H1 (cell line): ENCODE measurements around the gene CEP250. TPM values are rescaled to one million over a fixed set of nuclear protein-coding genes. Genes with fewer than 3 reads are reported as not detected.

Experiments
- CHD1 ChIP-seq: IDR thresholded peaks from 2 replicates; pipeline ENCODE4 v1.6.1; 2012; ENCODE audit warnings: low read depth, low read length, improper control_type of control experiment
- CTCF ChIP-seq, 3 experiments: IDR thresholded peaks; 1 replicate in 2 of 3; 2 replicates in 1 of 3; pipeline versions ENCODE4 v1.5.1 to v1.6.1; 2011; ENCODE audit warnings: low read length in 3 of 3, mild to moderate bottlenecking in 3 of 3, inconsistent platforms in 2 of 3, low read depth in 1 of 3, moderate library complexity in 1 of 3; ENCODE audit not compliant: insufficient read depth in 1 of 3; ENCODE audit errors: control extremely low read depth in 1 of 3
- HDAC6 ChIP-seq: IDR thresholded peaks from one replicate; pipeline ENCODE4 v1.7.1; 2012; ENCODE audit warnings: low read depth, mild to moderate bottlenecking, inconsistent platforms, low read length, moderate library complexity
- KDM5A ChIP-seq: fragments of 200-600 bp; IDR thresholded peaks from 2 replicates; pipeline ENCODE4 v1.7.1; 2012; ENCODE audit warnings: mild to moderate bottlenecking, low read length, inconsistent platforms, mixed read lengths
- MAFK ChIP-seq: IDR thresholded peaks from 2 replicates; pipeline ENCODE4 v1.6.1; 2012; ENCODE audit warnings: low read depth, mild to moderate bottlenecking, improper control_type of control experiment, low read length
- NANOG ChIP-seq: IDR thresholded peaks from 2 replicates; pipeline ENCODE4 v1.6.1; 2011; ENCODE audit warnings: low read length, low read depth, mild to moderate bottlenecking, inconsistent platforms; ENCODE audit not compliant: insufficient read depth, poor library complexity, severe bottlenecking
- POLR2A ChIP-seq, 2 experiments: IDR thresholded peaks; 1 replicate in 1 of 2; 2 replicates in 1 of 2; pipeline ENCODE4 v1.6.1; 2011; ENCODE audit warnings: low read depth in 2 of 2, low read length in 2 of 2, mild to moderate bottlenecking in 2 of 2; ENCODE audit errors: control extremely low read depth in 1 of 2
- POLR2AphosphoS5 ChIP-seq: IDR thresholded peaks from 2 replicates; pipeline ENCODE4 v1.6.1; 2011; ENCODE audit warnings: low read depth, low read length
- SIN3A ChIP-seq, 2 experiments: IDR thresholded peaks in 1 of 2; conservative IDR thresholded peaks in 1 of 2; 2 replicates each; pipeline ENCODE4 v1.6.1; 2011 to 2012; ENCODE audit warnings: low read length in 2 of 2, improper control_type of control experiment in 1 of 2, low read depth in 1 of 2, mild to moderate bottlenecking in 1 of 2
- SIX5 ChIP-seq: IDR thresholded peaks from 2 replicates; pipeline ENCODE4 v1.6.1; 2011; ENCODE audit warnings: mild to moderate bottlenecking, low read depth, low read length
- SUZ12 ChIP-seq: fragments of 200-600 bp; sonication (generic); IDR thresholded peaks from 2 replicates; pipeline ENCODE4 v1.6.1; 2012; ENCODE audit warnings: mild to moderate bottlenecking, inconsistent platforms, low read length, moderate library complexity, mixed read lengths
- ZNF274 ChIP-seq: IDR thresholded peaks from 2 replicates; pipeline ENCODE4 v1.7.0; 2012; ENCODE audit warnings: low read length, borderline replicate concordance; ENCODE audit errors: extremely low read depth
- polyA plus RNA-seq, 7 experiments: library from polyadenylated mRNA; depleted of rRNA in 3 of 7; stranded (reverse) in 5 of 7; unstranded in 2 of 7; fragments of >200 nt in 5 of 7; fragments of 200-250 nt in 2 of 7; gene quantifications; 1 replicate in 5 of 7; 2 replicates in 1 of 7; 4 replicates in 1 of 7; pipeline versions ENCODE4 v1.2.1 to v1.2.3, GENCODE V29; 2011 to 2013; ENCODE audit warnings: missing spikeins in 2 of 7, mixed read lengths in 2 of 7
- total RNA-seq: library from RNA; stranded (reverse); fragmentation: NEBNext Ultra II Directional; extraction: Animal tissue kit (Norgen Biotek cat#: 25700); gene quantifications from 2 replicates; pipeline ENCODE4 v1.2.1, GENCODE V29; 2021
- TF ChIP-seq, protein P1 (sequence below): IDR thresholded peaks from 2 replicates; pipeline ENCODE4 v1.6.1; 2012; ENCODE audit warnings: inconsistent platforms
- TF ChIP-seq, protein P2 (sequence below): IDR thresholded peaks from 2 replicates; pipeline ENCODE4 v1.6.1; 2012; ENCODE audit warnings: low read length, inconsistent platforms

CEP250 gene
- total and polyA plus RNA-seq, 2 of the 8 experiments (the other 6 are each of a cell fraction or from before 2014, with no cell fraction given): 2.6 to 33.7 TPM

DNA sequence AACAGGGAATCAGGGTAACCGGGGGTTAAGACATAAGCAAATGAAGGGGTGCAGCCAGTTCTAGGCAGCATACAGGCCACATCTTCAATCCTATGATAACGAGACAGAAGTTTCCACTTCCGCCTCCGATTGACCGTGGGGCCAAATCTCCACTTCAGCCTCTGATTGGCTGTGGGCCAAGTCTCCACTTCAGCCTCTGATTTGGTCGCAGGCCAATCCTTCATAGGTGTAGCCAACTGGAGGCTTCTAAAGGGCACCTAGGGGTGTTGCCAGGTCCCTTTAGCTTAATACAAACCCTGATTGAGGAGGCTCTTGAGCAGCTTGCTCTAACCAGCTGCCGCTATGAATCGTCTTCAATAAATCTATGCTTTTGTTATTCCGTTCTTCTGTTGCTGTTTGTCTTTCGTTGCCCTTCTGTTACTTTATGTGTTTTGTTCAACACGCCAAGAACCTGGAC, 84.4 kb downstream of the CEP250 start (continued):
- TF ChIP-seq POLR2AphosphoS5 (peak; percentile 57; the same call in 1 of the 2 replicates), MAFK (no peak), SIX5 (no peak), NANOG (no peak), CHD1 (no peak), SUZ12 (no peak), HDAC6 (no peak), ZNF274 (no peak), SIN3A (conservative IDR thresholded peaks at IDR 0.05 in 1 of 2, IDR thresholded peaks at IDR 0.05 in 1 of 2; ENCODE audit: low read depth in 1 of 2, low read length in 2 of 2) (no peak; a peak in 1 of 4 replicates), KDM5A (no peak), CTCF (IDR thresholded peaks at IDR 0.05; ENCODE audit: control extremely low read depth in 1 of 3, insufficient read depth in 1 of 3, low read depth in 1 of 3, low read length in 3 of 3) (no peak), POLR2A (IDR thresholded peaks at IDR 0.05; ENCODE audit: control extremely low read depth in 1 of 2, low read depth in 2 of 2, low read length in 2 of 2) (peak in 1 of 2 experiments; percentile 74; a peak in 2 of 3 replicates)
- TF ChIP-seq, protein P1, sequence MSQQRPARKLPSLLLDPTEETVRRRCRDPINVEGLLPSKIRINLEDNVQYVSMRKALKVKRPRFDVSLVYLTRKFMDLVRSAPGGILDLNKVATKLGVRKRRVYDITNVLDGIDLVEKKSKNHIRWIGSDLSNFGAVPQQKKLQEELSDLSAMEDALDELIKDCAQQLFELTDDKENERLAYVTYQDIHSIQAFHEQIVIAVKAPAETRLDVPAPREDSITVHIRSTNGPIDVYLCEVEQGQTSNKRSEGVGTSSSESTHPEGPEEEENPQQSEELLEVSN: no peak
- TF ChIP-seq, protein P2, sequence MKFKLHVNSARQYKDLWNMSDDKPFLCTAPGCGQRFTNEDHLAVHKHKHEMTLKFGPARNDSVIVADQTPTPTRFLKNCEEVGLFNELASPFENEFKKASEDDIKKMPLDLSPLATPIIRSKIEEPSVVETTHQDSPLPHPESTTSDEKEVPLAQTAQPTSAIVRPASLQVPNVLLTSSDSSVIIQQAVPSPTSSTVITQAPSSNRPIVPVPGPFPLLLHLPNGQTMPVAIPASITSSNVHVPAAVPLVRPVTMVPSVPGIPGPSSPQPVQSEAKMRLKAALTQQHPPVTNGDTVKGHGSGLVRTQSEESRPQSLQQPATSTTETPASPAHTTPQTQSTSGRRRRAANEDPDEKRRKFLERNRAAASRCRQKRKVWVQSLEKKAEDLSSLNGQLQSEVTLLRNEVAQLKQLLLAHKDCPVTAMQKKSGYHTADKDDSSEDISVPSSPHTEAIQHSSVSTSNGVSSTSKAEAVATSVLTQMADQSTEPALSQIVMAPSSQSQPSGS: no peak
